H9 (cell line): ENCODE data around the gene NFRKB. TPM values are rescaled to one million over a fixed set of nuclear protein-coding genes. Genes with fewer than 3 reads are reported as not detected.

Experiments used
- DNase-seq: peaks from one replicate; pipeline ENCODE4 v3.0.0-alpha.2; 2017
- H2AFZ ChIP-seq: one replicate; pipeline ENCODE4 v1.6.1; 2013; ENCODE audit warnings: mild to moderate bottlenecking, low read length, control low read depth, moderate library complexity
- H2AK5ac ChIP-seq: 2 replicates; pipeline ENCODE4 v1.6.1; 2013; ENCODE audit warnings: low read length, control low read depth, mixed read lengths; ENCODE audit not compliant: insufficient read length
- H2BK120ac ChIP-seq: one replicate; pipeline ENCODE4 v1.6.1; 2013; ENCODE audit warnings: low read depth, mild to moderate bottlenecking, low read length, control low read depth, inconsistent platforms; ENCODE audit not compliant: poor library complexity, severe bottlenecking
- H2BK12ac ChIP-seq: 2 replicates; pipeline ENCODE4 v1.6.1; 2013; ENCODE audit warnings: low read length, control low read depth, mixed read lengths, low read depth; ENCODE audit not compliant: insufficient read length
- H2BK15ac ChIP-seq: 2 replicates; pipeline ENCODE4 v1.6.1; 2013; ENCODE audit warnings: low read depth, low read length, control low read depth
- H2BK20ac ChIP-seq: one replicate; pipeline ENCODE4 v1.6.1; 2013; ENCODE audit warnings: low read depth, mild to moderate bottlenecking, low read length, control low read depth, inconsistent platforms; ENCODE audit not compliant: poor library complexity, severe bottlenecking
- H2BK5ac ChIP-seq: 2 replicates; pipeline ENCODE4 v1.6.1; 2013; ENCODE audit warnings: low read length, control low read depth, mixed read lengths; ENCODE audit not compliant: insufficient read length
- H3K14ac ChIP-seq: 2 replicates; pipeline ENCODE4 v1.6.1; 2013; ENCODE audit warnings: low read length, control low read depth; ENCODE audit not compliant: insufficient read depth
- H3K18ac ChIP-seq: 2 replicates; pipeline ENCODE4 v1.6.1; 2013; ENCODE audit warnings: low read depth, mild to moderate bottlenecking, mixed read lengths, low read length, control low read depth; ENCODE audit not compliant: insufficient read length
- H3K23ac ChIP-seq: 2 replicates; pipeline ENCODE4 v1.6.1; 2013; ENCODE audit warnings: low read length, control low read depth, mixed read lengths, low read depth; ENCODE audit not compliant: insufficient read length
- H3K23me2 ChIP-seq: 2 replicates; pipeline ENCODE4 v1.6.1; 2013; ENCODE audit warnings: low read depth, mild to moderate bottlenecking, mixed read lengths, low read length, control low read depth; ENCODE audit not compliant: insufficient read length, poor library complexity, severe bottlenecking
- H3K27ac ChIP-seq: 2 replicates; pipeline ENCODE4 v1.5.1; 2013; ENCODE audit warnings: low read length, control low read depth, mixed read lengths, low read depth; ENCODE audit not compliant: insufficient read length
- H3K27me3 ChIP-seq: 2 replicates; pipeline ENCODE4 v1.6.1; 2013; ENCODE audit warnings: low read length, control low read depth, inconsistent platforms; ENCODE audit not compliant: insufficient read depth
- H3K4ac ChIP-seq: 2 replicates; pipeline ENCODE4 v1.6.1; 2013; ENCODE audit warnings: low read depth, mild to moderate bottlenecking, control low read depth, inconsistent platforms, low read length, moderate library complexity
- H3K4me1 ChIP-seq: 2 replicates; pipeline ENCODE4 v1.6.1; 2013; ENCODE audit warnings: low read length, control low read depth, inconsistent platforms; ENCODE audit not compliant: insufficient read depth
- H3K4me2 ChIP-seq: 2 replicates; pipeline ENCODE4 v1.6.1; 2013; ENCODE audit warnings: low read length, control low read depth, mixed read lengths; ENCODE audit not compliant: insufficient read length, insufficient read depth
- H3K56ac ChIP-seq: 2 replicates; pipeline ENCODE4 v1.6.1; 2013; ENCODE audit warnings: low read depth, mild to moderate bottlenecking, mixed read lengths, low read length, control low read depth; ENCODE audit not compliant: insufficient read length
- H3K79me1 ChIP-seq: 2 replicates; pipeline ENCODE4 v1.6.1; 2013; ENCODE audit warnings: low read depth, mild to moderate bottlenecking, moderate library complexity, low read length, control low read depth, inconsistent platforms; ENCODE audit not compliant: insufficient read depth, poor library complexity, severe bottlenecking
- H3K79me2 ChIP-seq: 2 replicates; pipeline ENCODE4 v1.6.1; 2013; ENCODE audit warnings: low read length, control low read depth, inconsistent platforms; ENCODE audit not compliant: insufficient read depth
- H3K9ac ChIP-seq: 2 replicates; pipeline ENCODE4 v1.6.1; 2013; ENCODE audit warnings: low read length, control low read depth, mixed read lengths; ENCODE audit not compliant: insufficient read length; ENCODE audit errors: extremely low read depth
- H3K9me3 ChIP-seq: one replicate; pipeline ENCODE4 v1.6.1; 2013; ENCODE audit warnings: low read depth, low read length, inconsistent platforms; ENCODE audit not compliant: control insufficient read depth
- H3T11ph ChIP-seq: one replicate; pipeline ENCODE4 v1.6.1; 2013; ENCODE audit warnings: mild to moderate bottlenecking, low read length, control low read depth, inconsistent platforms
- H4K20me1 ChIP-seq: one replicate; pipeline ENCODE4 v1.6.1; 2013; ENCODE audit not compliant: control insufficient read depth, insufficient read length, insufficient read depth
- H4K5ac ChIP-seq: 2 replicates; pipeline ENCODE4 v1.6.1; 2013; ENCODE audit warnings: low read depth, mild to moderate bottlenecking, mixed read lengths, low read length, control low read depth; ENCODE audit not compliant: insufficient read length
- H4K8ac ChIP-seq: replicated peaks from 2 replicates; pipeline ENCODE4 v1.6.1; 2013; ENCODE audit warnings: low read length, control low read depth, mixed read lengths, low read depth; ENCODE audit not compliant: insufficient read length
- H4K91ac ChIP-seq: 2 replicates; pipeline ENCODE4 v1.6.1; 2013; ENCODE audit warnings: low read depth, mild to moderate bottlenecking, moderate library complexity, mixed read lengths, low read length, control low read depth; ENCODE audit not compliant: insufficient read length
- H3K27ac Mint-ChIP-seq, 3 experiments: 2 replicates in 2 of 3; 3 replicates in 1 of 3; pipeline ENCODE4 v1.8.0; 2020 to 2021; ENCODE audit warnings: mixed read lengths in 3 of 3, mild to moderate bottlenecking in 1 of 3, moderate library complexity in 1 of 3
- H3K27me3 Mint-ChIP-seq: 2 replicates; pipeline ENCODE4 v1.8.0; 2021; ENCODE audit warnings: low read depth, mild to moderate bottlenecking, moderate library complexity, mixed read lengths
- H3K36me3 Mint-ChIP-seq, 3 experiments: 2 replicates in 2 of 3; 3 replicates in 1 of 3; pipeline ENCODE4 v1.8.0; 2020 to 2021; ENCODE audit warnings: low read depth in 3 of 3, mixed read lengths in 3 of 3; ENCODE audit not compliant: insufficient read depth in 1 of 3
- H3K4me1 Mint-ChIP-seq, 2 experiments: 2 replicates each; pipeline ENCODE4 v1.8.0; 2020; ENCODE audit warnings: mixed read lengths in 2 of 2
- H3K4me3 Mint-ChIP-seq, 2 experiments: 2 replicates in 1 of 2; 3 replicates in 1 of 2; pipeline ENCODE4 v1.8.0; 2020 to 2021; ENCODE audit warnings: mild to moderate bottlenecking in 2 of 2, mixed read lengths in 2 of 2, moderate library complexity in 1 of 2
- H3K9me3 Mint-ChIP-seq, 2 experiments: 2 replicates in 1 of 2; 3 replicates in 1 of 2; pipeline ENCODE4 v1.8.0; 2020; ENCODE audit warnings: mild to moderate bottlenecking in 2 of 2, mixed read lengths in 2 of 2, moderate library complexity in 1 of 2
- WGBS: extraction: QIAGEN DNeasy Blood & Tissue Kit; methylation state at CpG from one replicate; pipeline ENCODE4 v1.1.7; 2013; ENCODE audit warnings: missing lambda C conversion rate, low lambda C conversion rate, mixed read lengths; ENCODE audit not compliant: insufficient read length; ENCODE audit errors: extremely low coverage; 5-methylcytosine and 5-hydroxymethylcytosine counted together
- total RNA-seq: library from RNA; stranded (reverse); gene quantifications from 2 replicates; pipeline ENCODE4 v1.2.1, GENCODE V29; 2021
- TF ChIP-seq, protein P1 (sequence below): fragments of 200-600 bp; sonication (generic); conservative IDR thresholded peaks from 3 replicates; pipeline ENCODE4 v1.8.0; 2021; ENCODE audit warnings: antibody characterized with exemption, mild to moderate bottlenecking

The NFRKB gene
- total RNA-seq, 1 experiment from 2014 or later: 41.0 TPM

DNA sequence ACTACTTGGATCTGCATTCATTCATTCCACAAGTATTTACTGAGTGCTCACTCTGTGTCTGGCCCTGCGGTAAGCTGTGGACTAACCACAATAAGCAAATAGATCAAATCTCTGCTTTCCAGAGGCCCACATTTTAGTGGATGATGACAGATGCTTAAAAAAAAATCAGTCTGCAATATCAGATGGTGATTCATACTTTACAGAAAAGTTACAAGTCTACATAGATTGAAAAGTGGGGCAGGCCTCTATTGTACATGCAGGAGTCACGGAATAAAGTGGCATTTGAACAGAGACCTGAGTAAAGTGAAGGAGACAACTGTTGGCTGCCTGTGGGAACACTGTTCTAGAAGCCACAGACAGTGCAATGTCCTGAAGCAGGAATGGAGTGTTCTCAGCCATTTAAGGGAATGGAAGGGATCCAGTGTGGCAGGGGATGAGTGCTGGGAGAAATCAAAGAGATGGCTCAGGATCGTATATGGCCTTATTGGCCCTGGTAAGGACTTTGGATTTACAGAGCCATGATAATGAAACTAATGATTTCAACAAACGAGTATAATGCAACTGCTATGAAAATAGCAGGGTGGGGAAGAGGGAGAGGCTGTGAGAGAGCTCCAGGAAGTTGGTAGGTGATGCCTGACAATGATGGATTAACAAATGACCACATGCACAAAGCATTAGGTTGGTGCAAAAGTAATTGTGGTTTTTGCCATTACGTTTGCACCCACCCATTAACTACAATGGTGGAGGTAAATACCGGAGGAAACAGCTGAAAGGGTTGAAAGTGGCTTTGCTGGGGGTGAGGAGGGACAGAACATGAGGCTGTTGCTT is 48.7 kb downstream of the NFRKB start:
- Histone ChIP-seq H3K18ac (no peak overlapping the region), H4K91ac (no peak overlapping the region)

More for the DNA sequence above, 48.7 kb downstream of the NFRKB start:
- no peak overlapping the region for H3K14ac ChIP-seq
- no peak overlapping the region for H2BK5ac ChIP-seq
- no peak overlapping the region for H3K27ac ChIP-seq
- no peaks in the 10 kb centered on the region for H3K23me2 ChIP-seq
- no peak for DNase-seq
- H3K79me1 ChIP-seq: no peaks in the 10 kb centered on the region
- H3K9me3 Mint-ChIP-seq: no peaks in the 10 kb centered on the region
- H3K9ac ChIP-seq: no peak overlapping the region
- H3K9me3 ChIP-seq: no peaks in the 10 kb centered on the region
- H2BK120ac ChIP-seq: no peak overlapping the region
- H2BK15ac ChIP-seq: no peak overlapping the region
- H3K27ac Mint-ChIP-seq: peak overlapping the region in 1 of 3 experiments; percentile 93; a peak in 2 of 7 replicates
- no peaks in the 10 kb centered on the region for H3K36me3 Mint-ChIP-seq
- no peak overlapping the region for H3T11ph ChIP-seq
- no CpG with 5 or more reads among the region's 6 CpGs for WGBS
- no peak overlapping the region for H3K56ac ChIP-seq
- H2BK12ac ChIP-seq: no peak overlapping the region
- H3K27me3 ChIP-seq: no peaks in the 10 kb centered on the region
- TF ChIP-seq, protein P1, sequence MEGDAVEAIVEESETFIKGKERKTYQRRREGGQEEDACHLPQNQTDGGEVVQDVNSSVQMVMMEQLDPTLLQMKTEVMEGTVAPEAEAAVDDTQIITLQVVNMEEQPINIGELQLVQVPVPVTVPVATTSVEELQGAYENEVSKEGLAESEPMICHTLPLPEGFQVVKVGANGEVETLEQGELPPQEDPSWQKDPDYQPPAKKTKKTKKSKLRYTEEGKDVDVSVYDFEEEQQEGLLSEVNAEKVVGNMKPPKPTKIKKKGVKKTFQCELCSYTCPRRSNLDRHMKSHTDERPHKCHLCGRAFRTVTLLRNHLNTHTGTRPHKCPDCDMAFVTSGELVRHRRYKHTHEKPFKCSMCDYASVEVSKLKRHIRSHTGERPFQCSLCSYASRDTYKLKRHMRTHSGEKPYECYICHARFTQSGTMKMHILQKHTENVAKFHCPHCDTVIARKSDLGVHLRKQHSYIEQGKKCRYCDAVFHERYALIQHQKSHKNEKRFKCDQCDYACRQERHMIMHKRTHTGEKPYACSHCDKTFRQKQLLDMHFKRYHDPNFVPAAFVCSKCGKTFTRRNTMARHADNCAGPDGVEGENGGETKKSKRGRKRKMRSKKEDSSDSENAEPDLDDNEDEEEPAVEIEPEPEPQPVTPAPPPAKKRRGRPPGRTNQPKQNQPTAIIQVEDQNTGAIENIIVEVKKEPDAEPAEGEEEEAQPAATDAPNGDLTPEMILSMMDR: no peak
- no peak overlapping the region for H4K8ac ChIP-seq
- H2AFZ ChIP-seq: no peak overlapping the region
- no peak overlapping the region for H4K5ac ChIP-seq
- no peaks in the 10 kb centered on the region; the same call in 1 of the 2 replicates for H3K27me3 Mint-ChIP-seq
- H3K79me2 ChIP-seq: no peaks in the 10 kb centered on the region
- H3K4me1 Mint-ChIP-seq: peaks cover 4 to 9% of the 10 kb centered on the region in 2 experiments; a peak in 3 of 4 replicates
- no peak overlapping the region for H3K4ac ChIP-seq
- no peaks in the 10 kb centered on the region for H3K4me1 ChIP-seq
- no peak overlapping the region for H2BK20ac ChIP-seq
- H2AK5ac ChIP-seq: no peak overlapping the region
- no peak overlapping the region for H3K23ac ChIP-seq
- H3K4me3 Mint-ChIP-seq: no peak overlapping the region
- no peak overlapping the region for H3K4me2 ChIP-seq
- H4K20me1 ChIP-seq: no peaks in the 10 kb centered on the region

Other genes starting within 250 kb of the NFRKB start
- gene TMEM45B, start 79.7 kb downstream of the NFRKB start, total RNA-seq: 0.35 and 0.70 TPM in 2 replicates
- gene PRDM10, start 107.3 kb upstream of the NFRKB start, total RNA-seq: 7.7 and 9.6 TPM in 2 replicates
- 323 and 328 TPM in 2 replicates for gene APLP2, start 174.3 kb upstream of the NFRKB start, total RNA-seq